Measurements from ENCODE around the gene SLC51A.

Gene SLC51A

GRCh38 chr3:196227121-196227561 lies 10.8 kb downstream of the SLC51A start:
- Histone ChIP-seq H3K27me3 (peaks cover 0 to 4% of the 10 kb centered on the region in 2 donors), H3K27ac (no peak overlapping the region), H3K4me1 (peaks cover 0 to 7% (median 0%) of the 10 kb centered on the region in 4 donors), H3K4me3 (no peak overlapping the region), H3K36me3 (no peaks in the 10 kb centered on the region), H3K9me3 (no peaks in the 10 kb centered on the region)
- DNase-seq: no peak
- intact Hi-C loops (cut with DNase I; ENCODE audit: low total_unique reads): no loop called here
- no peak for TF ChIP-seq CTCF (IDR thresholded peaks at IDR 0.05)

- Histone ChIP-seq H3K27ac (no peak overlapping the region), H3K9me3 (no peaks in the 10 kb centered on the region), H3K4me1 (peaks cover 0 to 7% (median 0%) of the 10 kb centered on the region in 4 donors), H3K36me3 (no peaks in the 10 kb centered on the region), H3K4me3 (no peak overlapping the region), H3K27me3 (peaks cover 0 to 4% of the 10 kb centered on the region in 2 donors)
- no peak for TF ChIP-seq CTCF (IDR thresholded peaks at IDR 0.05)
- intact Hi-C loops (cut with DNase I; ENCODE audit: low total_unique reads): no loop called here
- DNase-seq: no peak
These were observed 11.5 kb downstream of the SLC51A start for GRCh38 chr3:196227629-196228493.

GRCh38 chr3:196232154-196232881 lies 16.0 kb downstream of the SLC51A start:
- Histone ChIP-seq H3K4me3 (no peak overlapping the region), H3K9me3 (no peaks in the 10 kb centered on the region), H3K4me1 (peaks cover 0 to 7% (median 0%) of the 10 kb centered on the region in 4 donors), H3K27me3 (no peaks in the 10 kb centered on the region), H3K27ac (no peak overlapping the region), H3K36me3 (peaks cover 0 to 23% (median 8%) of the 10 kb centered on the region in 3 donors)
- intact Hi-C loops (cut with DNase I; ENCODE audit: low total_unique reads): no loop called here
- DNase-seq: no peak
- TF ChIP-seq CTCF (IDR thresholded peaks at IDR 0.05): no peak

GRCh38 chr3:196232882-196233251 lies 16.5 kb downstream of the SLC51A start:
- Histone ChIP-seq H3K4me1 (peaks cover 0 to 2% (median 0%) of the 10 kb centered on the region in 4 donors), H3K9me3 (no peaks in the 10 kb centered on the region), H3K36me3 (peaks cover 2 to 28% (median 14%) of the 10 kb centered on the region in 3 donors), H3K27ac (no peak overlapping the region), H3K27me3 (no peaks in the 10 kb centered on the region), H3K4me3 (no peak overlapping the region)
- DNase-seq: no peak
- TF ChIP-seq CTCF (IDR thresholded peaks at IDR 0.05): no peak
- intact Hi-C loops (cut with DNase I; ENCODE audit: low total_unique reads): no loop called here

- peaks cover 24 to 55% (median 35%) of the 10 kb centered on the region in 3 donors for H3K36me3 ChIP-seq
These were observed 19.3 kb downstream of the SLC51A start for GRCh38 chr3:196235452-196236122.

More at GRCh38 chr3:196235452-196236122, 19.3 kb downstream of the SLC51A start:
- no peak overlapping the region for H3K4me3 ChIP-seq
- no peaks in the 10 kb centered on the region for H3K9me3 ChIP-seq
- DNase-seq: no peak
- no peaks in the 10 kb centered on the region for H3K27me3 ChIP-seq
- no peak overlapping the region for H3K27ac ChIP-seq
- no peaks in the 10 kb centered on the region for H3K4me1 ChIP-seq
- no peak for TF ChIP-seq CTCF (IDR thresholded peaks at IDR 0.05)
- intact Hi-C loops (cut with DNase I; ENCODE audit: low total_unique reads): no loop called here

All from tibial artery (tissue), 4 donors.